ENCODE results near the gene ACOX2.

The ACOX2 gene

DNA sequence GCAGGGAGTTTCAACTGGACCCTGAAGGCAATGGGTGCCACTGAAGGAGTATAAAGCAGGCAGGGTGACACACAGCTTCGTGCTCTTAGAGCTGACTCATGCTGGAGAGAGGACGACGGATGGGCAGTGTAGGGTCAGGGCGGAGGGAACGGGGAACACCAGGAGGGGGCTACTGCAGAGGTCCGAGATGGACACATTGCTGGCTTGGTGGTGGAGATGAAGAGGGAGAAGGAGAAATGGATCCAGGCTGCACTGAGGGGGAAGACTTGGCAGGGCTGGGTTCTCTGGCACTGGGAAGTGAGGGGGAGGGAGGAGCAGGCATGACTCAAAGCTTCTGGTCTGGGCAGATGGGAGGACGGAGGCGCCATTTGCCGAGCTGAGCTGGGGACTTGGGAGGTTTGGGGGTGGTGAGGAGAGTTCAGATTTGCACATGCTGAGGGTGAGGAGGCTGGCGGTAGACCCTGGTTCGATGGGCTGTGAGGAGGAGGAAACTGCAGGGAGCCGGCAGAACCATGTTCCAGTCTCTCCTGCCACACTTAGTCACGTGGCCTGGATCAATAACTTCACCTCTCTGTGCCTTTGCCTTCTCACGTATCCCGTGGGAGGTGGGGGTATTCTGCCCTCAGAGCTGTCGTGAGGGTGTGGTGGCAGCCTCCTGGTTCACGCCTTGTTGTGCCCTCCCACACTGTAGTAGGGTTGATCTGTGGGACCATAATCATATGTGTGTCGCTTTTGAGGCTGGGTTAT lies 49.7 kb downstream of the ACOX2 start:
- no peak overlapping the region for H4K91ac ChIP-seq (ENCODE audit: low read depth, low read length, poor library complexity)
- no peaks in the 10 kb centered on the region for H3K9me3 ChIP-seq (replicated peaks in 1 of 2; ENCODE audit: control insufficient read depth in 2 of 2, insufficient read depth in 1 of 2, low read depth in 1 of 2, low read length in 2 of 2)
- no peak overlapping the region for H2BK120ac ChIP-seq (ENCODE audit: low read depth, low read length)
- H2AFZ ChIP-seq (ENCODE audit: low read length), result no peak overlapping the region
- no peak overlapping the region for H4K8ac ChIP-seq (ENCODE audit: low read depth, low read length)
- no CpG with 5 or more reads among the region's 18 CpGs for WGBS, 2 donors (ENCODE audit: extremely low coverage in 2 of 2, insufficient read length in 2 of 2, insufficient replicate concordance in 1 of 2)
- no peak overlapping the region for H3K27ac ChIP-seq (replicated peaks; ENCODE audit: low read length)
- H3K18ac ChIP-seq (ENCODE audit: low read length), result peak overlapping the region; percentile 70
- peaks cover 0 to 6% (median 0%) of the 10 kb centered on the region in 3 experiments for H3K27me3 ChIP-seq (ENCODE audit: control insufficient read depth in 3 of 3, insufficient read depth in 3 of 3, low read depth in 1 of 3, low read length in 3 of 3)
- H2BK5ac ChIP-seq (ENCODE audit: low read length), result no peak overlapping the region
- no peak overlapping the region for H3K9ac ChIP-seq (ENCODE audit: low read depth, low read length, poor library complexity)
- H2AK5ac ChIP-seq (ENCODE audit: low read depth, low read length), result peak overlapping the region; percentile 26
- no peak overlapping the region for H3K4me2 ChIP-seq (ENCODE audit: insufficient read depth, low read length, poor library complexity, severe bottlenecking)
- H3K4me1 ChIP-seq (ENCODE audit: control insufficient read depth in 2 of 2, insufficient read depth in 1 of 2, low read depth in 1 of 2, low read length in 2 of 2), result peaks cover 10 to 11% of the 10 kb centered on the region in 2 donors
- no peak overlapping the region for H3K4me3 ChIP-seq (ENCODE audit: low read length in 2 of 2)
- H2BK15ac ChIP-seq (ENCODE audit: low read length), result peak overlapping the region; percentile 25
- H3K4ac ChIP-seq (ENCODE audit: low read length), result no peak overlapping the region
- no peak for DNase-seq (ENCODE audit: low spot score)
- H2BK12ac ChIP-seq (ENCODE audit: low read length), result peak overlapping the region; percentile 14
- peak overlapping the region; percentile 45 for H3K23ac ChIP-seq (ENCODE audit: low read depth, low read length, poor library complexity)
- no peaks in the 10 kb centered on the region for H3K36me3 ChIP-seq (replicated peaks in 1 of 2; ENCODE audit: control insufficient read depth in 2 of 2, insufficient read depth in 2 of 2, low read length in 2 of 2)
- no peaks in the 10 kb centered on the region for H3K79me1 ChIP-seq (ENCODE audit: low read depth, low read length)
- H3K14ac ChIP-seq (ENCODE audit: low read length), result no peak overlapping the region

DNA sequence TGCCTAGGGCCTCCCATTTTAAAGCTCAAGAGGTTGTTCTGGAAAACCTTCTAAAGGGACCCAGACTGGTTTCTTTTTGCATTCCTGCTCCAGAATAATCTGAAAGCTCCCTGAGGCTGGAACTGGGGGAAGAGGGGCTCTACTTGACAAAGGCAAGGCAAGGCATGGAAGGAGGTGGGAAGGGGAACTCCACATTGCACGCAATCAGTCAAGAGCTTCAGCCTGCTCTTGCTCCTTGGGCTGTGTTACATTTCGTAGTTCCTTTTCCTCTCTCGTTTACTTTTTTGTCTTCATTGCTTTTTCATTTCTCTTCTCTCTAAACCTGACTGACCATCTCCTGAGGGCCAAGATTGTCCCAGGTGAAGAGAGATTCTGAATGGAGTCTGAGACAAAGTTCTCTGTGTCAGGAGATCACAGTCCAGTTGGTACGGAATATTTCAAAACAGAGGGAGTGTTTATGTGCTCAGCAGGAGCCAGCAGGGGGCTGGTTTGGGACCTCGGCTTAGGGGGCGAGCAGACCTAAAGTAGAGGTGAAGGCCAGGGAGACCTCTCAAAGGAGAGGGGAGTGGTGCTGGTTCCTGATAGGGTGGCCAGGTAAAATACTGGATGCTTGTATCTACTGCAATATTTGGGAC lies 51.1 kb downstream of the ACOX2 start:
- no peak overlapping the region for H2AK5ac ChIP-seq (ENCODE audit: low read depth, low read length)
- no peak overlapping the region for H2AFZ ChIP-seq (ENCODE audit: low read length)
- H3K4me3 ChIP-seq (ENCODE audit: low read length in 2 of 2), result no peak overlapping the region
- H2BK120ac ChIP-seq (ENCODE audit: low read depth, low read length), result no peak overlapping the region
- H3K79me1 ChIP-seq (ENCODE audit: low read depth, low read length), result no peaks in the 10 kb centered on the region
- H3K27me3 ChIP-seq (ENCODE audit: control insufficient read depth in 3 of 3, insufficient read depth in 3 of 3, low read depth in 1 of 3, low read length in 3 of 3), result peaks cover 0 to 6% (median 0%) of the 10 kb centered on the region in 3 experiments
- H3K9me3 ChIP-seq (replicated peaks in 1 of 2; ENCODE audit: control insufficient read depth in 2 of 2, insufficient read depth in 1 of 2, low read depth in 1 of 2, low read length in 2 of 2), result no peaks in the 10 kb centered on the region
- no peaks in the 10 kb centered on the region for H3K36me3 ChIP-seq (replicated peaks in 1 of 2; ENCODE audit: control insufficient read depth in 2 of 2, insufficient read depth in 2 of 2, low read length in 2 of 2)
- DNase-seq (ENCODE audit: low spot score), result no peak
- H3K4ac ChIP-seq (ENCODE audit: low read length), result no peak overlapping the region
- no peak overlapping the region for H3K18ac ChIP-seq (ENCODE audit: low read length)
- H4K8ac ChIP-seq (ENCODE audit: low read depth, low read length), result no peak overlapping the region
- H3K4me1 ChIP-seq (ENCODE audit: control insufficient read depth in 2 of 2, insufficient read depth in 1 of 2, low read depth in 1 of 2, low read length in 2 of 2), result peaks cover 5 to 7% of the 10 kb centered on the region in 2 donors
- WGBS, 2 donors (ENCODE audit: extremely low coverage in 2 of 2, insufficient read length in 2 of 2, insufficient replicate concordance in 1 of 2), result no CpG with 5 or more reads among the region's 6 CpGs
- H3K23ac ChIP-seq (ENCODE audit: low read depth, low read length, poor library complexity), result no peak overlapping the region
- H3K14ac ChIP-seq (ENCODE audit: low read length), result no peak overlapping the region
- no peak overlapping the region for H4K91ac ChIP-seq (ENCODE audit: low read depth, low read length, poor library complexity)
- H3K27ac ChIP-seq (replicated peaks; ENCODE audit: low read length), result no peak overlapping the region
- no peak overlapping the region for H2BK15ac ChIP-seq (ENCODE audit: low read length)
- no peak overlapping the region for H3K9ac ChIP-seq (ENCODE audit: low read depth, low read length, poor library complexity)
- no peak overlapping the region for H2BK5ac ChIP-seq (ENCODE audit: low read length)
- H3K4me2 ChIP-seq (ENCODE audit: insufficient read depth, low read length, poor library complexity, severe bottlenecking), result no peak overlapping the region
- H2BK12ac ChIP-seq (ENCODE audit: low read length), result no peak overlapping the region

DNA sequence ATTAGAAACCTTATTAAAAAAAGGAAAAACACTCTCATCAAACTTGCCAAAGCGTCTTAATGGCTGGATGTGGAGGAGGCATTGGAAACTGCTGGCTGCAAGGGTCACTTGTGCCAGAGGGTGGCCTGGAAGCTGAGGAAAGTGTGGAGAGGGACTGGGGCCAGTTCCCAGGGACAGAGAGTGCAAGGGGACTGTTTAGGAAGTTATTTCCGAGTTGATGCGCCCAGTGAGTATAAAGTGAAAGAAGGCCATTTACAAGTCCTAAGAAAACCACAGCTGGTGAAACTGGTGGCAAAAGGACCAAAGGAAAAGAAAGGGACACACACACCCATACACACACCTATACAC lies 52.3 kb downstream of the ACOX2 start:
- Histone ChIP-seq H3K9me3 (replicated peaks in 1 of 2; ENCODE audit: control insufficient read depth in 2 of 2, insufficient read depth in 1 of 2, low read depth in 1 of 2, low read length in 2 of 2) (peaks cover 0 to under 1% of the 10 kb centered on the region in 2 donors), H3K4me2 (ENCODE audit: insufficient read depth, low read length, poor library complexity, severe bottlenecking) (no peak overlapping the region), H4K8ac (ENCODE audit: low read depth, low read length) (no peak overlapping the region), H3K4ac (ENCODE audit: low read length) (no peak overlapping the region), H2BK5ac (ENCODE audit: low read length) (no peak overlapping the region), H3K14ac (ENCODE audit: low read length) (no peak overlapping the region), H3K27me3 (ENCODE audit: control insufficient read depth in 3 of 3, insufficient read depth in 3 of 3, low read depth in 1 of 3, low read length in 3 of 3) (peaks cover 0 to 6% (median 0%) of the 10 kb centered on the region in 3 experiments), H3K4me1 (ENCODE audit: control insufficient read depth in 2 of 2, insufficient read depth in 1 of 2, low read depth in 1 of 2, low read length in 2 of 2) (peaks cover 5 to 7% of the 10 kb centered on the region in 2 donors), H3K36me3 (replicated peaks in 1 of 2; ENCODE audit: control insufficient read depth in 2 of 2, insufficient read depth in 2 of 2, low read length in 2 of 2) (no peaks in the 10 kb centered on the region), H3K18ac (ENCODE audit: low read length) (no peak overlapping the region), H3K4me3 (ENCODE audit: low read length in 2 of 2) (no peak overlapping the region), H2BK120ac (ENCODE audit: low read depth, low read length) (no peak overlapping the region), H2BK12ac (ENCODE audit: low read length) (no peak overlapping the region), H2BK15ac (ENCODE audit: low read length) (no peak overlapping the region), H2AFZ (ENCODE audit: low read length) (peak overlapping the region; percentile 37), H3K23ac (ENCODE audit: low read depth, low read length, poor library complexity) (no peak overlapping the region), H3K79me1 (ENCODE audit: low read depth, low read length) (no peaks in the 10 kb centered on the region), H3K27ac (replicated peaks; ENCODE audit: low read length) (no peak overlapping the region), H3K9ac (ENCODE audit: low read depth, low read length, poor library complexity) (no peak overlapping the region), H2AK5ac (ENCODE audit: low read depth, low read length) (no peak overlapping the region), H4K91ac (ENCODE audit: low read depth, low read length, poor library complexity) (no peak overlapping the region)
- no CpG with 5 or more reads among the region's 3 CpGs for WGBS, 2 donors (ENCODE audit: extremely low coverage in 2 of 2, insufficient read length in 2 of 2, insufficient replicate concordance in 1 of 2)
- DNase-seq (ENCODE audit: low spot score), result no peak

DNA sequence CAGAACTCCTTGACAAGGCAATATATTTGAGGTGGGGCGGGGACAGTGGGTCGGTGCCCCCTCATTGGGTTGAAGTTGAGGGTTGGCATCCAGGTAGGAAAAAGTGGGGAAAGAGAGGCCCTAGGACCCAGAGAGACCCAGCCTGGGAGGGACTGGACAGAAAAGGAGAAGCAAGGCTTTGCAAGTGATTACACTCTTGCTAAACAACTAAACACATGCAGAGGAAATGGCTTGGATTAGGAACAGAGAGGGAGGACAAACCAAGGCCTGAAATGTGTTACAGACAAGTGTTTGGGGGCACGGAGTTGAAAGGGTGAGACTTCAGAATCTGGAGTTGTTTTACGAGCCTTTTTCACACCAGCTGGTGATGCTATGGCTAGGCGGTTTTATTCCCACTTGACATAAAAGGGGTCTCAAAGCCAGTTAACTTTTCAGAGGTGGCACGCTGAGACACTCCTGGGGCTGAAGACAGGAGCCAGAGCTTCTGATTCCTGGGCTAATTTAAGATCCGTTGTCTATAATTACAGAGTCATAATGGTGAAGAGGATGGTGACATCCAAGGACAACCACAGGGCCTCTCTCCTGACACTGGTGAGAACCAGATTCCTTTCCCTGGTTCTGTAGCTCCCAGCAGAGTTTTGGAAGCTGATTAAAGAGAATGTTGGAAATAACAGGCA lies 52.8 kb downstream of the ACOX2 start:
- H2AFZ ChIP-seq (ENCODE audit: low read length), result peak overlapping the region; percentile 37
- H2BK12ac ChIP-seq (ENCODE audit: low read length), result no peak overlapping the region
- peaks cover 0 to 3% of the 10 kb centered on the region in 2 donors for H3K9me3 ChIP-seq (replicated peaks in 1 of 2; ENCODE audit: control insufficient read depth in 2 of 2, insufficient read depth in 1 of 2, low read depth in 1 of 2, low read length in 2 of 2)
- H3K27ac ChIP-seq (replicated peaks; ENCODE audit: low read length), result no peak overlapping the region
- H3K4ac ChIP-seq (ENCODE audit: low read length), result no peak overlapping the region
- no CpG with 5 or more reads among the region's 7 CpGs for WGBS, 2 donors (ENCODE audit: extremely low coverage in 2 of 2, insufficient read length in 2 of 2, insufficient replicate concordance in 1 of 2)
- H2BK15ac ChIP-seq (ENCODE audit: low read length), result no peak overlapping the region
- H3K4me3 ChIP-seq (ENCODE audit: low read length in 2 of 2), result no peak overlapping the region
- H2BK120ac ChIP-seq (ENCODE audit: low read depth, low read length), result no peak overlapping the region
- peaks cover 5 to 7% of the 10 kb centered on the region in 2 donors for H3K4me1 ChIP-seq (ENCODE audit: control insufficient read depth in 2 of 2, insufficient read depth in 1 of 2, low read depth in 1 of 2, low read length in 2 of 2)
- no peaks in the 10 kb centered on the region for H3K36me3 ChIP-seq (replicated peaks in 1 of 2; ENCODE audit: control insufficient read depth in 2 of 2, insufficient read depth in 2 of 2, low read length in 2 of 2)
- no peak for DNase-seq (ENCODE audit: low spot score)
- H3K4me2 ChIP-seq (ENCODE audit: insufficient read depth, low read length, poor library complexity, severe bottlenecking), result no peak overlapping the region
- H3K14ac ChIP-seq (ENCODE audit: low read length), result no peak overlapping the region
- H3K27me3 ChIP-seq (ENCODE audit: control insufficient read depth in 3 of 3, insufficient read depth in 3 of 3, low read depth in 1 of 3, low read length in 3 of 3), result peaks cover 0 to 6% (median 0%) of the 10 kb centered on the region in 3 experiments
- H3K18ac ChIP-seq (ENCODE audit: low read length), result no peak overlapping the region
- H2AK5ac ChIP-seq (ENCODE audit: low read depth, low read length), result no peak overlapping the region
- H2BK5ac ChIP-seq (ENCODE audit: low read length), result no peak overlapping the region
- H4K8ac ChIP-seq (ENCODE audit: low read depth, low read length), result no peak overlapping the region
- H4K91ac ChIP-seq (ENCODE audit: low read depth, low read length, poor library complexity), result no peak overlapping the region
- H3K9ac ChIP-seq (ENCODE audit: low read depth, low read length, poor library complexity), result no peak overlapping the region
- H3K79me1 ChIP-seq (ENCODE audit: low read depth, low read length), result no peaks in the 10 kb centered on the region
- H3K23ac ChIP-seq (ENCODE audit: low read depth, low read length, poor library complexity), result no peak overlapping the region

Measured in neuronal stem cell (in vitro differentiated cells).